CMK (cell line): Measurements from ENCODE around the gene WDR64.

Experiments
- DNase-seq: peaks from one replicate; pipeline ENCODE4 v3.0.0-alpha.2; 2010; ENCODE audit warnings: low read depth

WDR64 gene

GRCh38 chr1:241652012-241652411 is at the start of gene WDR64:
Gene WDR64 (plus strand): TSS chr1:241652281. CDS start chr1:241652485, 204 bp downstream.
- no peak for DNase-seq

DNA sequence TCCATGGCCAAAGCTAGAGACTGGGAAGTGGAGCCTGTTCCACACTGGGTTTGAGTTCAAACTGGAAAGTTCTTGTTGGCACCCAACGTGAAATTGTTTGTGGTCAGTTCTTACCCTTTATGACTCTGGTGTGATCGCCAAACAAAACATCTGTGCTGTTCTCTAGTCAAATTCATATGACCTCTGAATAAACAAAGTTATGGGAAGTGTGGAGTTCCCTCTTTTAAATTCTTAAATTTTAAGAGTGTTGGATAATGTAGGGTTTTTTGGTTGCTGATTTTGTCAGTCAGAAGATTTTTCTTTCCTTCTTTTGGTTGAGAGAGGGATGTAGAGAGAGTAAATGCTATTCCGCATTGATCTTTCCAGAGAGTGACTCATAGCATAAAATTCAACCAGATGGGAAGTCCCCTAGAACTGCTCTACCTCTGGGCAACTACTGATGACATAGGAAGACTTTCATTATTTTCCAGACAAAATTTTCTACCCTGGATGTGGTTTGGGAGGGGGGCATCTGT is 48.3 kb upstream of the WDR64 start:
- no peak for DNase-seq

- DNase-seq = no peak
Observed at GRCh38 chr1:241605146-241605805, 46.8 kb upstream of the WDR64 start.

DNA sequence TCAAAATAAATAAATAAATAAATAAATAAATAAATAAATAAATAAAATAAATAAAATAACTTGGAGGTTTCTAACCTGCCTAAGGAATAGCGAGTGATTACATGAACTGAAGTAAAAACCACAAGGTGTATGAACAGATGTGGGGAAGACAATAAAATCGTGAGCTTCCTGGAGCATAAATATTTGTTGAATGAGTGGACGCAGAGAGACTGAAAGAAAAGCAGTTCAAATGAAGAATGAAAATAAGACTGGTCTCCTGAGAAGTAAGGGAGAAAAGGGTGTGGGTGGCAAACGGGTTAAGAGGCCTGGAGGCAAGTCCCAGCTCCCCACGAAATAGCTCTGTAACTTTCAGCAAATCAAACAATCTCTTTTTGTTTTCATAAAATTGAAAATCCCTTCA is 45.5 kb upstream of the WDR64 start:
- no peak for DNase-seq

GRCh38 chr1:241607497-241607896 is 44.6 kb upstream of the WDR64 start:
- DNase-seq = no peak

- DNase-seq = no peak
Observed at GRCh38 chr1:241608379-241609033, 43.6 kb upstream of the WDR64 start.

- DNase-seq = peak; percentile 24
Observed at GRCh38 chr1:241610056-241610815, 41.8 kb upstream of the WDR64 start.

GRCh38 chr1:241611063-241611462 is 41.0 kb upstream of the WDR64 start:
- DNase-seq = peak; percentile 17

DNA sequence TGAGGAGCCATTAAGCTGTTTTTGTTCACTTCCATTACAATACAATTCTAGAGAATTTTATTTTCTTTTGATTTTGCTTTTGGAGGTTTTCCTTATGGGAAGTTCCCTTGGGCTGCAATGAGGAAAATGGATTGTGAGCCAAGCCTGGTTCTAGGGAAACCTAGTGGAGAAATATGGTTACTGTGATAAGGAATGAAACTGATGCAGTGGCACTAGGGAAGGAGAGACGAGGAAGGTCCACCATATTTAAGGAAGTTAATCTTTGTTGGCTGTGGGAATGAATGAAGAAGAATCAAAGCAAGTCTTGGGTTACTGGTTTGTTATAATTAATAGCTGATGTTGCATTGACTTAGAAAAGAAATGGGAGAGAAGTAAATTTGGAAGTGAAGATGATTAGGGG is 40.3 kb upstream of the WDR64 start:
- no peak for DNase-seq

- no peak for DNase-seq
Observed at GRCh38 chr1:241612533-241613477, 39.3 kb upstream of the WDR64 start.

DNA sequence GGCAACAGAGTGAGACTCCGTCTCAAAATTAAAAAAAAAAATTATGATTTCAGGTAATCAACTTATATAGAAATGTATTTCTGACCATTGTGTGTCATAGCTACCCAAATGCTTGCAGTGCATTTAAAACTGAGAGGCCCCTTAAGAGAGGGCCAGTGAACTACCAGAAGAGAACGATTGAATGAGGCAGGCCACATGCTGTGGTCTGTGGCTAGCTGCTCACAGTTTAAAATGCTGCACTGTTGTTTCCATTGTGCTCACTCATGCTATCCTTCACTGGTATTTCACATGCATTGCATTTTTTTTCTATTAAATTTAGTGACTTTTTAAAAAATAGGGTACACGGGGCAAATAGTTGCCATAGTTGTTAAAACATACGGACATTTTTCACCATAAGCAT is 37.9 kb upstream of the WDR64 start:
- DNase-seq = no peak

DNA sequence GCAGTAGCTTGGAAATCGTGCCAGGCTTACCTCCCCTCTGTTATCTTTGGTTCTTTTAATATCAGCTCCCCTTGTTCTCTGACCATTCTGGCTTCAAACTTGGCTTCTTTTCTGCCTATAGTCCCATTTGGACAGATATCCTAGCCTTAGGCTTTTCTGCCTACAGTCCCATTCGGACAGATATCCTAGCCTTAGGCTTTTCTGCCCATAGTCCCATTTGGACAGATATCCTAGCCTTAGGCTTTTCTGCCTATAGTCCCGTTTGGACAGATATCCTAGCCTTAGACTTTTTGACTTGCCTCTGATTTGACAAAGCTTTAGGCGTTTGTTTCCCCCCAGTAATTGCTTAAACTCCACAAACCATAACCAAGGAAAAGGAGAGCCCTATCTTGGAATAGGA is 37.5 kb upstream of the WDR64 start:
- no peak for DNase-seq

GRCh38 chr1:241615043-241615974 is 36.8 kb upstream of the WDR64 start:
- no peak for DNase-seq

- no peak for DNase-seq
Observed at GRCh38 chr1:241617426-241617825, 34.7 kb upstream of the WDR64 start.

GRCh38 chr1:241622669-241623068 is 29.4 kb upstream of the WDR64 start:
- DNase-seq = no peak

DNA sequence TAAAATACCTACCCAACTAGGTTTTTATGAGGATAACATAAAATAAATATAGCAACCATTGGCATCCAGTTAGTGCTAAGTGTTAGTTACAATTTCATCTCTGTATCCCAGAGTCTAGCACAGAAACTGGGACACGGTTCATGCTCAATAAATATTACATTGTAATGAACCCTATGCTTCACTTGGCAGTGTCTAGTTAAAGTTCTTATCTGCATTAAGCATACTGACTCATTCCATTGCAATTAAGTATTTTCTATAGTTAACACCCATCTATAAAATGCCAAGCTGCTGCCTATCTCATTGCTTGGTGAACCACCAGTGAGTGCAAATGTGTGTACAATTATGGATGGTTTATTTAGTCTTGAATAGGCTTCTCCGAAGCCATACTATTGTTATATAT is 27.1 kb upstream of the WDR64 start:
- no peak for DNase-seq

- DNase-seq = peak; percentile 30
Observed at GRCh38 chr1:241627453-241628259, 24.4 kb upstream of the WDR64 start.

GRCh38 chr1:241630005-241630404 is 22.1 kb upstream of the WDR64 start:
- DNase-seq = no peak

DNA sequence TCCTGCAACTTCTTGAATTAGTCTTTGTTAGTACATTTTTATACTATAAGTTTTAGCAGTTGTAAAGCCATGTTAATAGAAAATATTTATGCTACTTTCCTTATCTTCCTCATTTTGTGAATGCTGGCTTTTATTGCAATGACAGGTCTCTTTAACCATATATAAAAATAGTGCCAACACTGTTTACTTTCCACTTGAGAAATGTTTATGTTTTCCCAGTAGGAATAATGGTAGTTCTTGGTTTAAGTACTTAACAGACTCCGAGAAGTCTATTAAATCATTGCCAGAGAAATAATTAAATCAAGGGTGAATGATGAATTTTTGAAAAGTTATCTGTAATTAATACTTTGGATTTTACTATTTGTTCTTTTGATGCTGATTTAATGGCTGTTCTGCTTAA is 21.6 kb upstream of the WDR64 start:
- no peak for DNase-seq

DNA sequence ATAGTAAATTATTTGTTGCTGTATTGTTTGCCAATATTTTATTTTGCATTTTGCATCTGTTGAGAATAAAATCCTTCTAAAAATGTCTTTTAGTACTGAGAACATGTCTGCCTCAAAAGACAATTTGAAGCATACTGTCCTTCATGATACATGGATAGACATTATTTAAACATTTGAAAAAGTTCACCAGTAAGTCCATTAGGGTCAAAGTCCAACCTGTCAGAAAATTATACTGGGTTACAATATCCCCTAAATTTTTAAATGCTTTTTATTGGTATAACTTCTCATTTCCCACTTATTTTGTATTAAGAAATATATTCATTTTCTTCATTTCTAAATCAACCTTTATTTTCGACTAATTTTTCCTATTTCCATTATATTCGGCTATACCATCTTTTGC is 21.2 kb upstream of the WDR64 start:
- DNase-seq = no peak
